Pulmonary artery endothelial cell (primary cell): ENCODE data around the gene SH2D3C. TPM values are rescaled to one million over a fixed set of nuclear protein-coding genes. Genes with fewer than 3 reads are reported as not detected.

Experiments used
- DNase-seq: peaks from one replicate; pipeline ENCODE4 v3.0.0-alpha.2; 2011; ENCODE audit warnings: low read depth, low spot score
- total RNA-seq: library from RNA; depleted of rRNA; stranded (reverse); fragments of >200 nt; gene quantifications from 2 replicates; pipeline ENCODE4 v1.2.3, GENCODE V29; 2014

SH2D3C gene
- total RNA-seq, result 56.8 and 58.3 TPM in 2 replicates

GRCh38 chr9:127778280-127779135 lies at the start of gene SH2D3C:
Gene SH2D3C, minus strand, starts transcription at chr9:127778666. Its CDS starts 39 bp downstream, at chr9:127778627.
- no peak for DNase-seq

GRCh38 chr9:127826253-127826913 lies 47.9 kb upstream of the SH2D3C start:
- DNase-seq, result no peak

GRCh38 chr9:127825319-127826051 lies 47.0 kb upstream of the SH2D3C start:
- no peak for DNase-seq

GRCh38 chr9:127822108-127822507 lies 43.6 kb upstream of the SH2D3C start:
- DNase-seq, result no peak

- DNase-seq, result no peak
These were observed 40.1 kb upstream of the SH2D3C start for GRCh38 chr9:127818574-127818973.

GRCh38 chr9:127817881-127818434 lies 39.5 kb upstream of the SH2D3C start:
- DNase-seq, result no peak

- no peak for DNase-seq
These were observed 38.3 kb upstream of the SH2D3C start for GRCh38 chr9:127816728-127817127.

- no peak for DNase-seq
These were observed 37.9 kb upstream of the SH2D3C start for GRCh38 chr9:127816362-127816725.

GRCh38 chr9:127815512-127816361 lies 37.3 kb upstream of the SH2D3C start:
- no peak for DNase-seq

- DNase-seq, result no peak
These were observed 36.4 kb upstream of the SH2D3C start for GRCh38 chr9:127814619-127815511.

- DNase-seq, result no peak
These were observed 35.3 kb upstream of the SH2D3C start for GRCh38 chr9:127813686-127814226.

GRCh38 chr9:127812936-127813675 lies 34.6 kb upstream of the SH2D3C start:
- no peak for DNase-seq

GRCh38 chr9:127812011-127812410 lies 33.5 kb upstream of the SH2D3C start:
- no peak for DNase-seq

GRCh38 chr9:127810378-127811187 lies 32.1 kb upstream of the SH2D3C start:
- DNase-seq, result no peak

GRCh38 chr9:127809540-127810377 lies 31.3 kb upstream of the SH2D3C start:
- DNase-seq, result no peak

GRCh38 chr9:127809002-127809539 lies 30.6 kb upstream of the SH2D3C start:
- DNase-seq, result no peak
